GM12878 (cell line): ENCODE results near the gene ATG3. TPM values are rescaled to one million over a fixed set of nuclear protein-coding genes. Genes with fewer than 3 reads are reported as not detected.
A peak's percentile ranks its signal among the peaks of the same experiment; 100 is the strongest.

Experiments used
- ATF7 ChIP-seq: fragments of 450-650 bp; IDR thresholded peaks from 2 replicates; pipeline ENCODE4 v1.6.1; 2016; ENCODE audit warnings: low read depth, mild to moderate bottlenecking
- CHD2 ChIP-seq: IDR thresholded peaks from 2 replicates; pipeline ENCODE4 v1.6.1; 2011; ENCODE audit warnings: low read depth, low read length, improper control_type of control experiment, borderline replicate concordance
- CHD4 ChIP-seq: fragments of 200-600 bp; sonication (generic); IDR thresholded peaks from 2 replicates; pipeline ENCODE4 v1.6.1; 2016; ENCODE audit warnings: mild to moderate bottlenecking
- CUX1 ChIP-seq: IDR thresholded peaks from 2 replicates; pipeline ENCODE4 v1.6.1; 2012; ENCODE audit warnings: improper control_type of control experiment, low read depth, low read length; ENCODE audit not compliant: insufficient replicate concordance
- E2F8 ChIP-seq: fragments of 450-650 bp; IDR thresholded peaks from 2 replicates; pipeline ENCODE4 v1.6.1; 2018; ENCODE audit warnings: mild to moderate bottlenecking, low read depth, moderate library complexity; ENCODE audit not compliant: partially characterized antibody
- FOS ChIP-seq: IDR thresholded peaks from 3 replicates; pipeline ENCODE4 v1.6.1; 2011; ENCODE audit warnings: borderline replicate concordance; ENCODE audit not compliant: insufficient read length; ENCODE audit errors: extremely low read depth
- HSF1 ChIP-seq: fragments of 150-350 bp; IDR thresholded peaks from 2 replicates; pipeline ENCODE4 v1.6.1; 2014; ENCODE audit warnings: mild to moderate bottlenecking, low read depth, low read length
- MTA2 ChIP-seq: fragments of 450-650 bp; IDR thresholded peaks from 2 replicates; pipeline ENCODE4 v1.6.1; 2016; ENCODE audit warnings: low read depth, mild to moderate bottlenecking, moderate library complexity
- NFXL1 ChIP-seq: fragments of 450-650 bp; IDR thresholded peaks from 2 replicates; pipeline ENCODE4 v1.6.1; 2017; ENCODE audit warnings: antibody characterized with exemption, mild to moderate bottlenecking, borderline replicate concordance
- PML ChIP-seq: IDR thresholded peaks from 2 replicates; pipeline ENCODE4 v1.6.1; 2012; ENCODE audit warnings: low read length, inconsistent platforms
- POLR2A ChIP-seq: IDR thresholded peaks from 2 replicates; pipeline ENCODE4 v1.6.1; 2011; ENCODE audit warnings: low read depth, mild to moderate bottlenecking, low read length
- POLR2AphosphoS2 ChIP-seq: IDR thresholded peaks from 2 replicates; pipeline ENCODE4 v1.6.1; 2011; ENCODE audit warnings: low read depth, mild to moderate bottlenecking, low read length, improper control_type of control experiment, moderate library complexity
- RAD21 ChIP-seq: IDR thresholded peaks from 2 replicates; pipeline ENCODE4 v1.6.1; 2011; ENCODE audit warnings: mild to moderate bottlenecking, low read depth, low read length, moderate library complexity; ENCODE audit not compliant: insufficient read depth
- RB1 ChIP-seq: fragments of 450-650 bp; formaldehyde crosslinking; IDR thresholded peaks from 2 replicates; pipeline ENCODE4 v1.6.1; 2017; ENCODE audit warnings: mild to moderate bottlenecking, borderline replicate concordance
- RBBP5 ChIP-seq: fragments of 200-600 bp; sonication (generic); conservative IDR thresholded peaks from 2 replicates; pipeline ENCODE4 v1.6.1; 2016
- RELA ChIP-seq: fragments of 450-650 bp; IDR thresholded peaks from 2 replicates; pipeline ENCODE4 v1.8.0; 2014; ENCODE audit warnings: borderline replicate concordance; ENCODE audit not compliant: partially characterized antibody
- SREBF1 ChIP-seq: IDR thresholded peaks from 2 replicates; pipeline ENCODE4 v1.6.1; 2012; ENCODE audit warnings: mild to moderate bottlenecking, low read length
- ZBTB33 ChIP-seq: fragments of 450-650 bp; IDR thresholded peaks from 2 replicates; pipeline ENCODE4 v1.6.1; 2017; ENCODE audit warnings: mild to moderate bottlenecking
- ZNF207 ChIP-seq: fragments of 450-650 bp; IDR thresholded peaks from 2 replicates; pipeline ENCODE4 v1.6.1; 2014; ENCODE audit warnings: antibody characterized with exemption, mild to moderate bottlenecking, borderline replicate concordance
- polyA plus RNA-seq, 11 experiments: library from polyadenylated mRNA; depleted of rRNA in 4 of 11; unstranded in 6 of 11; stranded (reverse) in 5 of 11; fragments of >200 nt; fragmentation: Nextera tagmentation in 4 of 11; fragmentation: Illumina TruSeq in 1 of 11; extraction: Ambion mirVana in 4 of 11; extraction: Trizol in 1 of 11; gene quantifications; 1 replicate in 1 of 11; 2 replicates in 10 of 11; pipeline versions ENCODE4 v1.2.1 to v1.2.3, GENCODE V29; 2011 to 2016; ENCODE audit warnings: inconsistent platforms in 2 of 11, missing spikeins in 2 of 11, low read depth in 1 of 11
- total RNA-seq, 4 experiments: library from RNA; depleted of rRNA in 3 of 4; stranded (reverse); fragments of >200 nt in 3 of 4; fragmentation: Illumina TruSeq in 1 of 4; extraction: Trizol in 1 of 4; gene quantifications; 2 replicates each; pipeline versions ENCODE4 v1.2.1 to v1.2.3, GENCODE V29; 2013 to 2021

ATG3 gene
- total and polyA plus RNA-seq, 10 of the 15 experiments (the other 5 are each of a cell fraction or from before 2014, with no cell fraction given): 49.8 to 97.0 (median 63.6) TPM

- TF ChIP-seq CUX1 (no peak), CHD2 (no peak), RELA (peak; percentile 99), POLR2A (peak; percentile 89), NFXL1 (no peak), E2F8 (peak; percentile 71), FOS (peak; percentile 88), ZNF207 (no peak; the same call in 1 of the 2 replicates), POLR2AphosphoS2 (peak; percentile 70; the same call in 1 of the 2 replicates), CHD4 (no peak), HSF1 (0 out of 2 replicates have a peak, but pooled peaks have one; percentile 10), PML (peak; percentile 96), ATF7 (peak; percentile 84), SREBF1 (peak; percentile 56; the same call in 1 of the 2 replicates), MTA2 (peak; percentile 8; the same call in 1 of the 2 replicates), RBBP5 (no peak), RAD21 (no peak), ZBTB33 (no peak), RB1 (peak; percentile 73; the same call in 1 of the 2 replicates)
Measured at GRCh38 chr3:112561734-112562529, at the start of gene ATG3, which contains the start of gene SLC35A5 (continued).
